22Rv1 (cell line): ENCODE data around the gene NCAPD3.
A peak's percentile ranks its signal among the peaks of the same experiment; 100 is the strongest.

Experiments
- H3K27ac ChIP-seq: fragments of 450-650 bp; 2 replicates; pipeline ENCODE4 v1.5.1; 2017
- ZFX ChIP-seq: fragments of 450-650 bp; IDR thresholded peaks from 2 replicates; pipeline ENCODE4 v1.6.1; 2017; ENCODE audit warnings: antibody characterized with exemption, borderline replicate concordance
- TF ChIP-seq, protein P1 (sequence below): fragments of 450-650 bp; IDR thresholded peaks from 2 replicates; pipeline ENCODE4 v1.5.1; 2017; ENCODE audit warnings: mild to moderate bottlenecking

Gene NCAPD3

DNA sequence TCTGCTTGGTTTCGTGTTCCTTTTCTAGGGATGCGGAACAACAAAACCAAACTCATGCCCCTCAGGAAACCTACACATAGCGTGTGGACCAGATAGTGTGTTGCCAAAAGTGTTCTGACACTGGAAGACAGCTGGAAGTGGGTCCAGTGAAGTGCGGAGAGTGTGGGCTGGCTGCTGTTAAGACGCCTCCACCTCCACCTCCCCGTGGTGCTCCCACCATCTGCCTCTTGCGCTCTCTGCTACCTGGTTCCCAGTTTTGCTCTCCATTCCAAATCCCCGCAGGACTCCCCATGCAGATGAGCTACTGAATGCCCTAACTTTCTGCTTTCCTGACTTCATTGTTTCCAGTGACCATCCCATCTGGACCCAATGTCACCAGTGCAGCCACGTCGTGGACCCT lies 51.8 kb downstream of the NCAPD3 start:
- H3K27ac ChIP-seq = no peak overlapping the region
- TF ChIP-seq, protein P1, sequence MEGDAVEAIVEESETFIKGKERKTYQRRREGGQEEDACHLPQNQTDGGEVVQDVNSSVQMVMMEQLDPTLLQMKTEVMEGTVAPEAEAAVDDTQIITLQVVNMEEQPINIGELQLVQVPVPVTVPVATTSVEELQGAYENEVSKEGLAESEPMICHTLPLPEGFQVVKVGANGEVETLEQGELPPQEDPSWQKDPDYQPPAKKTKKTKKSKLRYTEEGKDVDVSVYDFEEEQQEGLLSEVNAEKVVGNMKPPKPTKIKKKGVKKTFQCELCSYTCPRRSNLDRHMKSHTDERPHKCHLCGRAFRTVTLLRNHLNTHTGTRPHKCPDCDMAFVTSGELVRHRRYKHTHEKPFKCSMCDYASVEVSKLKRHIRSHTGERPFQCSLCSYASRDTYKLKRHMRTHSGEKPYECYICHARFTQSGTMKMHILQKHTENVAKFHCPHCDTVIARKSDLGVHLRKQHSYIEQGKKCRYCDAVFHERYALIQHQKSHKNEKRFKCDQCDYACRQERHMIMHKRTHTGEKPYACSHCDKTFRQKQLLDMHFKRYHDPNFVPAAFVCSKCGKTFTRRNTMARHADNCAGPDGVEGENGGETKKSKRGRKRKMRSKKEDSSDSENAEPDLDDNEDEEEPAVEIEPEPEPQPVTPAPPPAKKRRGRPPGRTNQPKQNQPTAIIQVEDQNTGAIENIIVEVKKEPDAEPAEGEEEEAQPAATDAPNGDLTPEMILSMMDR = no peak

- H3K27ac ChIP-seq = no peak overlapping the region
- TF ChIP-seq, protein P1 = no peak
Measured at GRCh38 chr11:134170919-134171281, 52.9 kb downstream of the NCAPD3 start.

DNA sequence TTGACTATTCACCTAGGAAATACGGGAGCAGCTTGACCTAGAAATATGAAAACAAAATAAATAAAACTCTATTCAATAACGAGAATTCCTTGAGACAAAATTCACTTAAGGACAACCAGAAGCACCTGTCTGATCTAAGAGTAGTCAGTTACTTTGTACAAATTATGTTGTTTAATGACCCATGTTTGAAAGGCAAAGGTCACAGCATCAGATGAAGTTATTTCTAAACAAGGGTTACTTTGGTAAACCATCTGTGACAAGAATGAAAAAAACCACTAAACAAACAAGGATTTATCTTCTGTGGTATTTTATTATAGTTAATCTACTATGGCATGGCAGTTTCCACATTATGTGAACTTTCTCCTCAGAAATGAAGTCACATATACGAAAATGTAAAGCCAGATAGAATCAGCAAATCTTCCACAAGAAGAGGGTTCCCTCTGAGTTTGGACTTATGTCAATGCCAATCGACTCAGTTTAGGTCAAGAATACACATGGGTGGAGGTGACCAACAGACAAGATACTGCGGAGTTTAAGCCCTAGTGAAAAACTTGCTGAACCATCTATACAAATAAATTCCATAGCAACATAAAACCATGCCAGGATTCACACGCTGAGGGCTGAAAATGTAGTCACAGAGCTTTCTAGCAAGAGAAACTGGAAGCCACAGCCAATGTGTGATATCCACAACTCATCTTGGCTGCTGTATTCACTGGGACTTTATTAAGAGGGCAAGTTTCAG lies 53.4 kb downstream of the NCAPD3 start:
- TF ChIP-seq, protein P1 = no peak
- H3K27ac ChIP-seq = no peak overlapping the region

- no peak overlapping the region for H3K27ac ChIP-seq
Measured at GRCh38 chr11:134164490-134165370, 59.0 kb downstream of the NCAPD3 start.

DNA sequence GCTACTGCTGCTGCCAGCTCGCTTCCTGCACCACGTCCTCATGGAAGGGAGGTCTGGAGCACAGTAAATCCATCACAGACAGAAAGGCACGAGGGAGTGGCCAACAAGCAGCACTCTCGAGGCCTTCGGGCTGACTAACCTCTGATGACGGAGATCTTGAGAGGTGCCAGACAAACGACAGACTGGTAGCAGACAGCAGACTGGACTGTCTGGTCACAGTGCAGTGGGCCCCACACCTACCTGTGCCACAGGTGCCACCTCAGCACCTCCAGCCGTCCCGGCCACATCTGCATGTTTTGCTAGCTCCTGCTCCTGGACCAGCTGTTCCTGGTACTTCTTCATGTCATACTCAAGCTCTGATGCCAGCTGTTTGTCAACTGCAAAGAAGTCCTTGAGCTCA lies 64.1 kb downstream of the NCAPD3 start:
- no peak for TF ChIP-seq ZFX
- TF ChIP-seq, protein P1 = no peak

More at GRCh38 chr11:134164490-134165370, 59.0 kb downstream of the NCAPD3 start:
- no peak for TF ChIP-seq ZFX
- TF ChIP-seq, protein P1 = no peak

DNA sequence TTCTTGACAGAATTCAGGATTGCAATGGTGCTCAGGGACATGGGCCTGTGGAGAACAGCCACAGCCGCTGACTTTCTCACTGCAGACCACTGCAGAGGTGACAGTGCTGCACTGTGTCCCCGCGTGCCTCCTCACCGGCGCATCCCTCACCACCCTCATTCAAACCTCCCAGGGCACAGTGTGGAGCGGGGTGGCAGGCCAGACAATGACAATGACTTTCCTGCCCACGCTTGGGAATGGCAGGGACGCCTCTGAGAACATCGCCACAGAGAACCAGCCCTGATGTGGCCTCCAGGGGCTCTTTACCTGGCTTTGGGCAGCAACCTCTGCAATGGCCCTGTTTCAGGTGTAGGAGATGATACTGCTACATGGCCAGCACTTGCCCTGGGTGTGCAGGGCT lies 65.7 kb downstream of the NCAPD3 start:
- H3K27ac ChIP-seq = 0 out of 2 replicates have a peak overlapping the region, but pooled peaks have one; percentile 20
- TF ChIP-seq, protein P1 = no peak
- TF ChIP-seq ZFX = no peak

More for the DNA sequence above, 64.1 kb downstream of the NCAPD3 start:
- H3K27ac ChIP-seq = no peak overlapping the region

GRCh38 chr11:134157451-134157850 lies 66.3 kb downstream of the NCAPD3 start:
- no peak for TF ChIP-seq ZFX
- TF ChIP-seq, protein P1 = no peak

More at GRCh38 chr11:134157451-134157850, 66.3 kb downstream of the NCAPD3 start:
- H3K27ac ChIP-seq = 0 out of 2 replicates have a peak overlapping the region, but pooled peaks have one; percentile 20
